ENCODE data around the gene IQGAP1. TPM values are rescaled to one million over a fixed set of nuclear protein-coding genes. Genes with fewer than 3 reads are reported as not detected.

The IQGAP1 gene
- polyA plus RNA-seq, 3 donors = 140 to 276 (median 207) TPM

- Mint-ChIP-seq H3K27ac (peak overlapping the region in 2 of 7 donors; percentile 4 to 58), H3K9me3 (no peaks in the 10 kb centered on the region), H3K4me3 (no peak overlapping the region), H3K27me3 (ENCODE audit: low read depth in 3 of 3) (peaks cover 2 to 6% (median 5%) of the 10 kb centered on the region in 3 donors), H3K4me1 (peaks cover 46% of the 10 kb centered on the region), H3K36me3 (peaks cover 0 to 3% of the 10 kb centered on the region in 2 donors)
- H2AFZ ChIP-seq (ENCODE audit: insufficient read depth, low read depth, low read length, poor library complexity, severe bottlenecking) = no peak overlapping the region
- H4K20me1 ChIP-seq (ENCODE audit: insufficient read depth, low read length) = no peaks in the 10 kb centered on the region
- H3K4me3 ChIP-seq (replicated peaks in 1 of 3; ENCODE audit: low read depth in 2 of 3, low read length in 3 of 3) = no peak overlapping the region
- no peak overlapping the region for H3K4me2 ChIP-seq (replicated peaks; ENCODE audit: extremely low read depth, low read length, poor library complexity, severe bottlenecking)
- peaks cover 43 to 50% of the 10 kb centered on the region in 2 donors for H3K4me1 ChIP-seq (ENCODE audit: control insufficient read depth in 1 of 2, insufficient read depth in 2 of 2, low read length in 2 of 2)
- no peak for DNase-seq
- 60% methylated on average over 1 of the region's 6 CpGs for WGBS (ENCODE audit: insufficient coverage)
- no peaks in the 10 kb centered on the region for H3K36me3 ChIP-seq (replicated peaks in 1 of 2; ENCODE audit: control insufficient read depth in 1 of 2, insufficient read depth in 2 of 2, low read length in 2 of 2)
- no peak overlapping the region for H3K27ac ChIP-seq (ENCODE audit: low read depth in 1 of 2, low read length in 2 of 2)
- TF ChIP-seq CTCF (IDR thresholded peaks at IDR 0.05) = no peak
- H3K9me3 ChIP-seq (replicated peaks in 1 of 2; ENCODE audit: control insufficient read depth in 1 of 2, insufficient read depth in 1 of 2, low read length in 2 of 2) = no peaks in the 10 kb centered on the region
- H3K79me2 ChIP-seq (ENCODE audit: insufficient read depth, low read length) = no peaks in the 10 kb centered on the region
- H3K27me3 ChIP-seq (ENCODE audit: control insufficient read depth in 2 of 2, insufficient read depth in 2 of 2, low read length in 2 of 2) = no peaks in the 10 kb centered on the region
- H3K9ac ChIP-seq (ENCODE audit: insufficient read depth, low read length, poor library complexity, severe bottlenecking) = no peak overlapping the region
- intact Hi-C loops (cut with micrococcal nuclease) = no loop called here
These were observed 39.6 kb upstream of the IQGAP1 start for GRCh38 chr15:90348456-90348855.

- no peaks in the 10 kb centered on the region for H4K20me1 ChIP-seq (ENCODE audit: insufficient read depth, low read length)
- no peak overlapping the region for H3K4me3 Mint-ChIP-seq
- no peak for DNase-seq
- H3K4me2 ChIP-seq (replicated peaks; ENCODE audit: extremely low read depth, low read length, poor library complexity, severe bottlenecking) = no peak overlapping the region
- no peak overlapping the region for H3K27ac Mint-ChIP-seq
- 98% methylated on average over 16 of the region's 21 CpGs for WGBS (ENCODE audit: insufficient coverage)
- no peak overlapping the region for H3K27ac ChIP-seq (ENCODE audit: low read depth in 1 of 2, low read length in 2 of 2)
- no peak for TF ChIP-seq CTCF (IDR thresholded peaks at IDR 0.05)
- intact Hi-C loops (cut with micrococcal nuclease) = no loop called here
- no peak overlapping the region for H3K4me3 ChIP-seq (replicated peaks in 1 of 3; ENCODE audit: low read depth in 2 of 3, low read length in 3 of 3)
- no peaks in the 10 kb centered on the region for H3K9me3 ChIP-seq (replicated peaks in 1 of 2; ENCODE audit: control insufficient read depth in 1 of 2, insufficient read depth in 1 of 2, low read length in 2 of 2)
- H3K27me3 ChIP-seq (ENCODE audit: control insufficient read depth in 2 of 2, insufficient read depth in 2 of 2, low read length in 2 of 2) = no peaks in the 10 kb centered on the region
- H3K9me3 Mint-ChIP-seq = no peaks in the 10 kb centered on the region
- no peak overlapping the region for H2AFZ ChIP-seq (ENCODE audit: insufficient read depth, low read depth, low read length, poor library complexity, severe bottlenecking)
- no peaks in the 10 kb centered on the region for H3K79me2 ChIP-seq (ENCODE audit: insufficient read depth, low read length)
- H3K9ac ChIP-seq (ENCODE audit: insufficient read depth, low read length, poor library complexity, severe bottlenecking) = no peak overlapping the region
- H3K4me1 ChIP-seq (ENCODE audit: control insufficient read depth in 1 of 2, insufficient read depth in 2 of 2, low read length in 2 of 2) = peaks cover 37 to 44% of the 10 kb centered on the region in 2 donors
- H3K36me3 Mint-ChIP-seq = peaks cover 0 to 3% of the 10 kb centered on the region in 2 donors
- peaks cover 2 to 6% (median 5%) of the 10 kb centered on the region in 3 donors for H3K27me3 Mint-ChIP-seq (ENCODE audit: low read depth in 3 of 3)
- peaks cover 40% of the 10 kb centered on the region for H3K4me1 Mint-ChIP-seq
- H3K36me3 ChIP-seq (replicated peaks in 1 of 2; ENCODE audit: control insufficient read depth in 1 of 2, insufficient read depth in 2 of 2, low read length in 2 of 2) = no peaks in the 10 kb centered on the region
These were observed 39.0 kb upstream of the IQGAP1 start for GRCh38 chr15:90349072-90349471.
